HG03521 (cell line): Measurements from ENCODE around the gene ELP4.

ENCODE experiments used
- ATAC-seq: cut with Tn5 transposase; IDR thresholded peaks from one replicate; pipeline ENCODE4 v1.9.1; 2021; ENCODE audit warnings: mild to moderate bottlenecking, moderate library complexity; ENCODE audit not compliant: unreplicated experiment

Gene ELP4

GRCh38 chr11:31768749-31769640, 259.4 kb downstream of the ELP4 start:
- no peak for ATAC-seq

- no peak for ATAC-seq
Measured at GRCh38 chr11:31770011-31770700, 260.6 kb downstream of the ELP4 start.

DNA sequence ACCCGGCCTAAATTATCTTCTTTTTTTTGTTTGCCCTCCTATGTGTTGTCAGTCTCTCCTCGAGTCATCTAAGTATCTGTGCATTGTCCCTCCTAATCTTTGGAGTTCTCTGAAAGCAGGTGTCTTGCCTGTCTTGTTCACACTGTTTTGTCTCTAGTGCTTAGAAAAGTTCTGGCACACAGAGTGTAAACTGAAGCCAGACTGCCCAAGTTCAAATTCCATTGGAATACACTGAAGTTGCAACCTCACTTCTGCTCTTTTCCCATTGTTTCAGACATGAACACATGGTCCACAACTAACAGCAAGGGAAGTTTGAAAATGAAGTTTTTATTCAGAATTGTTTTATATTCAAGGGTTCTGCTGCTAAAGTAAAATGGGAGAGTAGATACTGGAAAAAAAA, 262.8 kb downstream of the ELP4 start:
- ATAC-seq: no peak

DNA sequence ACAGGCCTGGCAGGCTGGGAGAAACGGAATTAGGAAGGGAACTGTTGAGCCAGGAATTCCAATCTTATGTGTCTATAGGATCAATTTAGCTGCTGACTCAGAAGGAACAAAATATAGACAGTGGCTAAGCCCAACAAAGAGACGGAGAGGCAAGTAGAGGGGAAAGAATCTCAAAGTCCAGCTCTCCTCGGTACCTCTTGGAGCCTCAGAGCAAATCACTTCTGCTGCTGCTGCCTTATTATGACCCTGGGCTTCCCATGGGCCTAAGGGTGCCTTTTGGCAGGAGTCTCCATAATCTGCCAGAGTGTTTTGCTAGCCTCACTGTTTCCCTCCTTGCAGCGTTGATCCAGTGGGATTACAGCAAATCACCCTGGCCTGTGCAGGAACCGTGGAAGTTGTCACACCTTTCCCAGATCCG, 269.8 kb downstream of the ELP4 start:
- no peak for ATAC-seq

GRCh38 chr11:31780078-31780477, 270.5 kb downstream of the ELP4 start:
- no peak for ATAC-seq

DNA sequence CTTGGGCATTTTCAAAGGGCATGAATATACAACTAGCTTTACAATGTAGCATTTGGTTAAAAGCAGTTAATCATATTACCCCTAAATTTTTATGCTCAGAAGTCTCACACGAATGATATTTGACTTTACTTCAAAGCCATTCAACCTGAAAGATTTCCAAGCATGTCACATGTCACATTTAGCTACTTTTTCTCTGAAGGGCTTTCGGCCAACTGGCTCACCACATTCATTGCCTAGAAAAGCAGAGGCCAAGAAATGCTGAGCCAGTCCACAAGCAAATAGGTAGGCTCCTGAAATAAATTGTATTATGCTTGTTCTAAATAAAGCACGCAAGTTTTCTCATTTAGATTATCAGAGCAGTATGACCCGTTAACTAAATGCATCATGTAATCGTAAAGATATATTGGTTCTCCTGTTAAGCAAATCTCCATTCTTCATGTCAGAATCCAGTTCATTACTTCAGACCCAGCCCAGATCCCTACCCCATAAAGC, 271.0 kb downstream of the ELP4 start:
- ATAC-seq: no peak

DNA sequence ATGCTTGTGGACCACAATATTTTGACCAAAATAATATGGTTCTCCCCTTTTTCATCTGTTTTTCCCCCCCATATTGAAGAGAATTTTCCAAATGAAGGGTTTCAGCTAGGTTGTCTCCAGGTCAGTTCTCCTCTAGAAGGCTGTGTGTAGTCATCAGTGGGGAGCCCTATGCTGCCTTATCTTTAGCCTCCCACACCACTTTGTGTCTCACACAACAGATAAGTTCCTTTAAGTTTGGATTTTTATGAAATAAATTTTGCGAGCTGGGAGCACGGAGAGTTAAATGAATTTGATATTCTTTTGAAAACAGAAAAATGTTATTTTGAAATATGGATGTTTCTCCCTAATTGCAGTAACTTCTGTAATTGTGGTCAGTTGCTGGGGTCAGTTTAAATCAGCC, 272.7 kb downstream of the ELP4 start:
- no peak for ATAC-seq

DNA sequence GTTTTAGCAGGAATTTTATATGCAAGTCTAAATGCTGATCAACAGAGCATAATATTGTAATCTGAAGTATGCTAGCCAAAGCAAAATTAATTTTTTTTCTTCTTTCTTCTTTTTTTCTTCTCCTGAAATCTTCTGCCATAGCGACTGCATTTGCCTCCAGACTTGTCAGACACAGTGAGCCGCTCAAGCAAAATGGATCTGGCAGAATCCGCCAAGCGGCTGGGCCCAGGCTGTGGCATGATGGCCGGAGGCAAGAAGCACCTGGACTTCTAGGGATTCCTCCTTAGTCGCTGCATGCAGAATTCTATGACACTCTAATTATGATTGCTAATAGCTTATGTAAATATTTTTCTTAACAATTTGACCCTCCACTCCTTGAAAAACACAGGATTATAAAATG, 273.7 kb downstream of the ELP4 start:
- ATAC-seq: no peak

DNA sequence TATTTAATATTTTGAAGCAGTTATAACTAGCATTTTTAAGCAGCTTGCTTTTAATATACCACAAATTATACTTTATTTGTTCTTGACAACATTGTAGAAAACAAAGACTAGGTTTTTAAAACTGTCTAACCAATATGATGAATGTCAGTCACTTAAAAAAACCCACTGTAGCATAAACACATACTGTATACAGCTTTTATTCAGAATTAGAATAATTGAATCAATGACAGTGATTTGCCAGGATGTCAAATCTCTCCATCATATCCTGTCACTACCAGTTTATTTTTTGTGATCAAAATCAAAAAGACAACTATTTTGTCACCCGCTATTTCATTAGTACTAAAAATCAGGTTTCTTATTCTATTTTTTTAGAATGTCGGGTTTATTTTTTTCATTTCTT, 275.0 kb downstream of the ELP4 start:
- ATAC-seq: no peak

DNA sequence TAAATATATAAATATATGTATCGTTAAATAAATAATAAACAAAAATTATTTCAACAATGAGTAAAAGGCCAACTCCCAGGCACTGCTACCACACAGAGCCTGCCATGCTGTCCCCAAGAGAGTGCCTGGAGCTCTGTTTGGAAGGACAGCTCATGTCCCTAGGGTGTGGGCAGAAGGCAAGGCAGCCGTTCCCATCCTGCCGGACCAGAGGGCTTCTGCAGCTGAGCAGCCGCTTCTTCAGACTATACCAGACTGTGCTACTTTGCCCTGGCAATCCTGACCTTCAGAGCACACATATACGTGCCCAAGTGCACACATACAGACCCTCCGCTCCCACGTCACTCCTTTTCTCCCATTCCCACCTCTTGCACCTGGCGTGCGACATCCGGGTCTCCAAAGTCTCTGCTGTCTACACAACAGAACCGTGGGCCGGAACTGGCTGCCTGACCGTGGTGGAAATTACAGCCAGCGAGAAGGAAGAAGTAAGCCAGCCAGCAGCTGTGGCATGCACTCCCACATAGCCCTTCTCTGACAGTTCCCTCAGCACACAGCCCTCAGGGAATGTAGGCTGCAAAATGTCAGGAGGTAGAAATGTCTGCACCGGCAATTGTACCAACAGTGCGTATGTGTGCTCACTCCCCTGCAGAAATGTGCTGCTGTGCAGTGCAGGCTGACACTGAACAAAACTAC, 277.6 kb downstream of the ELP4 start:
- no peak for ATAC-seq

DNA sequence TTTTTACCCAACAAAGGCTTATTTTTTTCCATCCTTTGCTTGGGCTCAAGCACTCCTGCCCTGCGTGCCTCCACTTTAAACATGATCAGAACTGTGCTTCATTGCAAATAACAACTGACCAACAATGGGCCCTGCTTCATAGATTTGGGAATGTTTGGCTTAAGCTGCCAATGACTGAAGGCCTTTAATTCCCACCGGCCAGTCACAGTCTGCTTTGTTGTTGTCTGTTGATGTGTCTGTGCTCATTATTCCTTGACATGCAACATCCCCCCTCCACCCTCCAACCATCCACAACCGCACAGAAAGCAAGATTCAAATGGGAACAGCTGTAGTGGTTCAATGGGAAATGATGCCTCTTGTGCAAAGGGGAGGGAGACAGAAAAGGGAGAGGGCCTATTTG, 278.5 kb downstream of the ELP4 start:
- no peak for ATAC-seq

- ATAC-seq: no peak
Measured at GRCh38 chr11:31790649-31791048, 281.1 kb downstream of the ELP4 start.

DNA sequence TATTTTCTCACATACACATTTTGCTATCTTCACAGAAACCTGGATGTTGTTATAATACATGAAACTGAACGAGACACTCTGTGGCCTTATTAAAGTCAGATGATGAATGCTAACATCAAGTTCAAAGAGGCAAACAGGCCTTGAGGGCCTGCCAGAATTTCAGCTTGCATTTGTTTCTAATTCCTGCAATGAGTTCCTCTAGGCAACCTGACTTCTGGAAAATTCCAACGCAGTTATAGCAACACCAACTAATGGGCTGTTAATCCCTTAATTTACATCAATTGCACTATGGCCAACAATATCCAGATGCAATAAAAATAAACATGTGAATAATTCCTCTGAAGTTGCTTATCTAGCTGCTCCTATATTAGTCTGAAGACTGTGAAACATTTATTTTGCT, 282.5 kb downstream of the ELP4 start:
- ATAC-seq: no peak

DNA sequence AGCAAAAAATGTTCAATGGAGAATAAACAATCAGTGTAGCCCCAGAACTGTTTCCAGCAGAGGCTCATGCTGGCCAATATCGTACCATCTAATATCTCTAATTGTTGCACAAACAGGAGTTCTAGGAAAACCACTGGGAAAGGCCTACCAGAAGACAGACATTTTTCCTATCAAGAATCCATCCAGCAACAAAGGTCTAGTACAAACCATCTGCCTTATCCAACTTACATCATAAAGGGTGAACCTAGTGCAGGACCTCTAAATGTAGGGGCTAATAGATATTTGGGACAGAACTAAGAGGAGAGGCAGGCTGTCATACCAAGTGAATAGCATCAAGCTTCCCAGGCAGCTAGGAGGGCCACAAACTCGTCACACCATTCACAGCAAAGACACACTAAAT, 282.9 kb downstream of the ELP4 start:
- ATAC-seq: no peak

GRCh38 chr11:31793264-31793663, 283.7 kb downstream of the ELP4 start:
- no peak for ATAC-seq

DNA sequence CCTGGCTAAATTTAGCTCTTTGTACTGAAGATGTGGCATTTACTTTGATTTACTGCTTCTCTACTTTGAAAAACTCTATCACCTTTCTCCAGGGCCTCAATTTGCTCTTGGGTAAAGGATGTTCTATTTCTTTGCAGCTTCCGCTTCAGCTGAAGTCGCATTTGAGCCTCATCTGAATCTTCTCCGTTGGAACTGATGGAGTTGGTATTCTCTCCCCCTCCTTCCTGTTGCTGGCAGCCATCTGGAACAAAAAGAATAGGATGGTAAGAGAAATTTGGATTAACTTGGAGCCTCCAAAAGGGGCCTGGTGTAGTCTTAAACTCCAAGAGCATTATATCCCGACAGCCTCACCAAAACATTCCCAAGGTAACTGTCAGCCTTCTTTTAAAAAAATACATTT, 285.0 kb downstream of the ELP4 start:
- no peak for ATAC-seq

DNA sequence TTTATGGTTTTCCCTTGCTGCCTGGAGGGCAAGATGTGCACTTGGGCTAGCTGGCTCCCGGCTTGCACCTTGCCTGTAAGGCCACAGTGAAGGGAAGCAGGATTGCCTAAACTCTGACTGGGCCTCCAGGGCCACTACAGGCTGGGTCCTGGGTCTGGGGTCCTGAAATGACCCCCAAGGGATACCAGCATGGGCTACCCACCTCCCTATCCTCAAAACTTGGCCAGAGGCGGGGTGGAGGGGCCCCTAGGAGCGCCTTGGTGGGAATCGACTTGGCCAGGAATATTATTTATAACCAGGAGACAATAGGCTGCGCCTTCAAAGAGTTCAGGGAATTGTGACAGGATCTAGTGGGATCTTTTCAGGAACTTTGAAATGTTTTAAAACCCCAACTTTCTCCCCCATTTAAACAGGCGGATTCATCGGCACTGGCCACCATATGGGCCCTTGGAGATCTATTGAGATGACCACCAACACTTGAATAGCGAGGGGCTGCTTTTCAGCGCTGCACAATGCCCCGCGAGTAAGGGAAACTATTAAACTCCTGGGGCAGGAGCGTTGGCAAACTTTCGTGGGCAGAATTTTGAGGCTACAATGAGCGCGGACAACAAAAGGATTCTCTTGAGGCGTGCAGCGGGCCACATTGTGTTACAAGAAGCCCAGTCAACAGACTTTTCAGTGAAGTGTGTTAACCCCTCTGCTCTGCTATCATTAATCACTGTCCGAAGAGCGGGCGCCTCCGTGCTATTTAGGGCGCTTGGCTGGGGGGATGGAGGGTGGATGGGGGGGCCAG, 286.3 kb downstream of the ELP4 start:
- ATAC-seq: no peak

DNA sequence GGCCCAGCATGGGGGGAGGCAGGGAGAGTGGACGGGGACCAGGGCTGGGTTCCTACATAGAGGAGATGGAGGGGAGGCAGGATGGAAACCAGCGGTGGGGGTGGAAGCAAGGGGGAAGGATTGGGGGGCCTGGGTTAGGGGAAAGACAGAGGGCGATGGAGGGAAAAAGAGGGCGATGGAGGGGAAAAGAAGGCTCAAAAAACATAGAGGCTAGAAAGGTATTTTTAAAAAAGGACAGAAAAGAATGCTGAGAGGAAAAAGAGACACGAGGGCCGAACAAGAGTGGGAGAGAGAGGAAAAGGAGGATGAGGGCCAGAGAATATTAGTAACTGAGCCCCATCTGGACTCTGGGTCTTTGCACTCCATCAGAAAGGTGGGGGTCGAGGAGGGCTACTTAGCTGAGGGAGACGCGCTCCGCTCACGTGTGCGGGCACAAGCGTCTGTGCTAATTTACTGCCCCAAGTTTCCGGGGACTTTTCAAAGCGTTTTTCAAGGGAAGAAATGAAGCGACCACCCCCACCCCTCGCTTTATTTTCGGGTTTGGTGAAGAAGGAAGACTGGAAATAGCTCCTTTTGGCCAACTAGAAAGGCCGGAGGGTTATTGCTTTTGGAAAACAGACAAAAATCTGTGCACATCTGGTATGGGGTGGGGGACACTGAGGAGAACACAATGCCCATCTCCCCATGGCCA, 287.1 kb downstream of the ELP4 start:
- ATAC-seq: no peak

DNA sequence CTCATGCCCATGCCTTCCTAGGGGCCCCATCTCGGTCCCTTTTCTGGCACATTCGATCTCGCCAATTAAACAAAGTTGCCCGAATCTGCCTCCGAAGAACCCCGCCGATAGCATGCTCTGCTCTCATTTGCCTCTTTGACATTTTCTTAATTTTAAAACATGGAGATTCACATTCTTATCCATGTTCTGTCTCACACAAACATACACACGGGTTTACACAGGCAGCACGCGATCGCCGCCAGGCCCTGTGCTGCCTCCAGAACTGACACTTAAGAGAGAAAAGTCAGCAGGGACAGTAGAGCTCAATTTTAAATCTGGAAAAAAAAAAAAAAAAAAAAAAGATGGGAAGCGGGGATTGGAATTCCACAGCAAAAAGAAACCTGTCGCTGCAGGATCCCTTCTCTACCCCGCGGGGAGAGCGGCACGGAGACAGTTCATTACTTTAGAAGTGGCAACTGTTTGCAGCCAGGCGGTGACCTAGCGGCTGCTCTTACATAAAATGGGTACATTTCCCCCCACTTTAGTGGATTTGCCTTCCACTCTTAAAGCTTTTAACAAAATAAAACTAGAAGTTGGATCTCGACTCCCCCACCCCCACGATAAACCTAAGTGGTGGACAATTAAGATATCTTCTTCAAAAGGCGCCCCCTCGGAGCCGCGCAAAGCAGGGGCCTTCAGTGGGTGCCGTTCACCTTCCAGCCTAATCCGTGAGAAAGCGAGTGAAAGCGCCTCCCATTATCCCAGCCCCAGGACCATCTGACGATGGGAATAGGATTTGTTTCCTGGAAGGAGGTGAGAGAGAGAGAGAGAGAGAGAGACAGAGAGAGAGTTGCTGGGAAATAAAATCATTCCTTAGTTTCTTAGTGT, 287.9 kb downstream of the ELP4 start:
- ATAC-seq: no peak
